Right lobe of liver (tissue), 4 donors: ENCODE results near the gene SCN3A.

Source experiments
- CTCF ChIP-seq, 4 donors: fragments of 200-600 bp in 3 of 4; fragments of 450-650 bp in 1 of 4; IDR thresholded peaks; one replicate each; pipeline versions ENCODE4 v1.5.1 to v1.8.0; 2016 to 2022; ENCODE audit warnings: antibody characterized with exemption in 4 of 4, mild to moderate bottlenecking in 2 of 4
- POLR2A ChIP-seq: fragments of 450-650 bp; IDR thresholded peaks from one replicate; pipeline ENCODE4 v1.6.1; 2017; ENCODE audit warnings: antibody characterized with exemption, mild to moderate bottlenecking
- donor health status: DM: no; HTN: no; CAD: no.
- donor health status: DM: no; HTN: no; CAD: no.
- donor health status: DM: no; HTN: yes; CAD: no.

- TF ChIP-seq CTCF (IDR thresholded peaks at IDR 0.05) (no peak), POLR2A (no peak)
These were observed 88.6 kb downstream of the SCN3A start for GRCh38 chr2:165115258-165115657.
